ENCODE results near the gene NAB2. TPM values are rescaled to one million over a fixed set of nuclear protein-coding genes. Genes with fewer than 3 reads are reported as not detected.

Gene NAB2
- polyA plus RNA-seq, 1 donor (not counting 4 experiments of a cell fraction or from before 2014, with no cell fraction given) = 22.0 TPM

- no peak for TF ChIP-seq CTCF (optimal IDR thresholded peaks at IDR 0.05 in 1 of 3, IDR thresholded peaks at IDR 0.05 in 1 of 3, conservative IDR thresholded peaks at IDR 0.05 in 1 of 3; ENCODE audit: extremely low read depth in 1 of 3, insufficient read depth in 2 of 3, low read length in 3 of 3)
- TF ChIP-seq EZH2 (IDR thresholded peaks at IDR 0.05; ENCODE audit: low read length) = no peak
- H4K20me1 ChIP-seq (ENCODE audit: control insufficient read depth, extremely low read depth, insufficient read depth, low read length) = no peaks in the 10 kb centered on the region
- H3K27me3 ChIP-seq (ENCODE audit: control insufficient read depth, extremely low read depth, insufficient read depth, low read length) = no peaks in the 10 kb centered on the region
- no peak overlapping the region for H3K4me3 ChIP-seq (ENCODE audit: control insufficient read depth in 2 of 3, extremely low read depth in 1 of 3, insufficient read depth in 2 of 3, low read depth in 1 of 3, low read length in 3 of 3)
- dilution Hi-C loops (cut with MboI; ENCODE audit: extremely low pct_ligation_motif_present, low sequenced_read_pairs) = no loop called here
- DNase-seq (ENCODE audit: low read depth, low spot score) (no peak), FAIRE-seq (no peak)
- no peaks in the 10 kb centered on the region for H3K9me3 ChIP-seq (ENCODE audit: control insufficient read depth, low read depth, low read length)
- H2AFZ ChIP-seq (ENCODE audit: control insufficient read depth, low read length) = no peak overlapping the region
- H3K9me1 ChIP-seq (ENCODE audit: control insufficient read depth, extremely low read depth, insufficient read depth, low read length) = peaks cover 4% of the 10 kb centered on the region
- H3K27ac ChIP-seq (ENCODE audit: control insufficient read depth, insufficient read depth, low read length) = no peak overlapping the region
- H3K36me3 ChIP-seq (ENCODE audit: control insufficient read depth in 2 of 2, extremely low read depth in 1 of 2, insufficient read depth in 2 of 2, low read length in 2 of 2) = peaks cover 33 to 49% of the 10 kb centered on the region in 2 experiments
- peaks cover 6% of the 10 kb centered on the region for H3K79me2 ChIP-seq (ENCODE audit: control insufficient read depth, insufficient read depth, low read length)
- no peak overlapping the region for H3K4me2 ChIP-seq (ENCODE audit: control insufficient read depth, extremely low read depth, insufficient read depth, low read depth, low read length)
- H3K4me1 ChIP-seq (ENCODE audit: control insufficient read depth, extremely low read depth, insufficient read depth, low read length) = peaks cover 2% of the 10 kb centered on the region
- no peak overlapping the region for H3K9ac ChIP-seq (ENCODE audit: control insufficient read depth, extremely low read depth, insufficient read depth, low read length)
These were observed 15.5 kb downstream of the NAB2 start for GRCh38 chr12:57104292-57104910.

- FAIRE-seq (no peak), DNase-seq (ENCODE audit: low read depth, low spot score) (no peak)
- Histone ChIP-seq H2AFZ (ENCODE audit: control insufficient read depth, low read length) (no peak overlapping the region), H3K9ac (ENCODE audit: control insufficient read depth, extremely low read depth, insufficient read depth, low read length) (no peak overlapping the region), H3K36me3 (ENCODE audit: control insufficient read depth in 2 of 2, extremely low read depth in 1 of 2, insufficient read depth in 2 of 2, low read length in 2 of 2) (peaks cover 30 to 43% of the 10 kb centered on the region in 2 experiments), H4K20me1 (ENCODE audit: control insufficient read depth, extremely low read depth, insufficient read depth, low read length) (peaks cover 3% of the 10 kb centered on the region), H3K79me2 (ENCODE audit: control insufficient read depth, insufficient read depth, low read length) (peaks cover 13% of the 10 kb centered on the region), H3K9me1 (ENCODE audit: control insufficient read depth, extremely low read depth, insufficient read depth, low read length) (no peaks in the 10 kb centered on the region), H3K27me3 (ENCODE audit: control insufficient read depth, extremely low read depth, insufficient read depth, low read length) (no peaks in the 10 kb centered on the region), H3K9me3 (ENCODE audit: control insufficient read depth, low read depth, low read length) (no peaks in the 10 kb centered on the region), H3K4me1 (ENCODE audit: control insufficient read depth, extremely low read depth, insufficient read depth, low read length) (peaks cover 9% of the 10 kb centered on the region), H3K27ac (ENCODE audit: control insufficient read depth, insufficient read depth, low read length) (no peak overlapping the region), H3K4me2 (ENCODE audit: control insufficient read depth, extremely low read depth, insufficient read depth, low read depth, low read length) (no peak overlapping the region), H3K4me3 (ENCODE audit: control insufficient read depth in 2 of 3, extremely low read depth in 1 of 3, insufficient read depth in 2 of 3, low read depth in 1 of 3, low read length in 3 of 3) (no peak overlapping the region)
- TF ChIP-seq EZH2 (IDR thresholded peaks at IDR 0.05; ENCODE audit: low read length) (no peak), CTCF (optimal IDR thresholded peaks at IDR 0.05 in 1 of 3, IDR thresholded peaks at IDR 0.05 in 1 of 3, conservative IDR thresholded peaks at IDR 0.05 in 1 of 3; ENCODE audit: extremely low read depth in 1 of 3, insufficient read depth in 2 of 3, low read length in 3 of 3) (no peak)
- dilution Hi-C loops (cut with MboI; ENCODE audit: extremely low pct_ligation_motif_present, low sequenced_read_pairs) = no loop called here
These were observed 16.3 kb downstream of the NAB2 start for GRCh38 chr12:57105011-57105753.

Data from keratinocyte (primary cell).